Loucy (cell line): ENCODE data around the gene ALG6.

ENCODE experiments used
- H2AFZ ChIP-seq: fragments of 200-600 bp; sonication (generic); 2 replicates; pipeline ENCODE4 v1.6.0; 2016; ENCODE audit warnings: antibody characterized with exemption, mild to moderate bottlenecking, low read length, moderate library complexity
- H3F3A ChIP-seq: fragments of 200-600 bp; 2 replicates; pipeline ENCODE4 v1.6.0; 2016; ENCODE audit warnings: antibody characterized with exemption, low read depth, mild to moderate bottlenecking
- H3K27me3 ChIP-seq: fragments of 200-600 bp; sonication (generic); 2 replicates; pipeline ENCODE4 v1.6.1; 2014; ENCODE audit warnings: low read length, mild to moderate bottlenecking; ENCODE audit not compliant: insufficient read depth, poor library complexity, severe bottlenecking
- H3K36me3 ChIP-seq: fragments of 200-600 bp; sonication (generic); 2 replicates; pipeline ENCODE4 v1.6.1; 2016; ENCODE audit warnings: low read length; ENCODE audit not compliant: insufficient read depth
- H3K4me1 ChIP-seq: fragments of 200-600 bp; sonication (generic); 2 replicates; pipeline ENCODE4 v1.5.1; 2014; ENCODE audit warnings: low read length, mild to moderate bottlenecking; ENCODE audit not compliant: insufficient read depth, poor library complexity, severe bottlenecking
- H3K4me2 ChIP-seq: fragments of 200-600 bp; sonication (generic); 2 replicates; pipeline ENCODE4 v1.6.0; 2014; ENCODE audit warnings: antibody characterized with exemption, low read length, low read depth, mild to moderate bottlenecking; ENCODE audit not compliant: poor library complexity, severe bottlenecking
- H3K4me3 ChIP-seq: fragments of 200-600 bp; sonication (generic); 2 replicates; pipeline ENCODE4 v1.5.1; 2014; ENCODE audit warnings: low read length, mild to moderate bottlenecking, mixed read lengths; ENCODE audit not compliant: poor library complexity, severe bottlenecking
- H3K79me2 ChIP-seq: fragments of 200-600 bp; sonication (generic); 2 replicates; pipeline ENCODE4 v1.6.1; 2014; ENCODE audit warnings: low read length; ENCODE audit not compliant: insufficient read depth
- H3K9ac ChIP-seq: fragments of 200-600 bp; sonication (generic); 2 replicates; pipeline ENCODE4 v1.6.0; 2014; ENCODE audit warnings: mild to moderate bottlenecking, low read depth, low read length, moderate library complexity; ENCODE audit not compliant: poor library complexity, severe bottlenecking
- H3K9me2 ChIP-seq: fragments of 200-600 bp; sonication (generic); replicated peaks from 2 replicates; pipeline ENCODE4 v1.6.1; 2016; ENCODE audit warnings: low read depth, low read length, mixed read lengths
- H3K9me3 ChIP-seq: fragments of 200-600 bp; sonication (generic); 2 replicates; pipeline ENCODE4 v1.6.1; 2014; ENCODE audit warnings: mild to moderate bottlenecking, antibody characterized with exemption, low read length, low read depth; ENCODE audit not compliant: insufficient read depth
- H4K20me1 ChIP-seq: fragments of 200-600 bp; sonication (generic); 2 replicates; pipeline ENCODE4 v1.6.0; 2014; ENCODE audit warnings: antibody characterized with exemption, low read length, mild to moderate bottlenecking; ENCODE audit not compliant: insufficient read depth, poor library complexity, severe bottlenecking
- EZH2phosphoT487 ChIP-seq: fragments of 200-600 bp; IDR thresholded peaks from 2 replicates; pipeline ENCODE4 v1.6.1; 2018; ENCODE audit warnings: antibody characterized with exemption, mild to moderate bottlenecking, moderate library complexity, borderline replicate concordance
- TF ChIP-seq, protein P1 (sequence below): fragments of 200-600 bp; sonication (generic); conservative IDR thresholded peaks from 2 replicates; pipeline ENCODE4 v1.5.1; 2014; ENCODE audit warnings: mild to moderate bottlenecking, antibody characterized with exemption, low read length

The ALG6 gene

DNA sequence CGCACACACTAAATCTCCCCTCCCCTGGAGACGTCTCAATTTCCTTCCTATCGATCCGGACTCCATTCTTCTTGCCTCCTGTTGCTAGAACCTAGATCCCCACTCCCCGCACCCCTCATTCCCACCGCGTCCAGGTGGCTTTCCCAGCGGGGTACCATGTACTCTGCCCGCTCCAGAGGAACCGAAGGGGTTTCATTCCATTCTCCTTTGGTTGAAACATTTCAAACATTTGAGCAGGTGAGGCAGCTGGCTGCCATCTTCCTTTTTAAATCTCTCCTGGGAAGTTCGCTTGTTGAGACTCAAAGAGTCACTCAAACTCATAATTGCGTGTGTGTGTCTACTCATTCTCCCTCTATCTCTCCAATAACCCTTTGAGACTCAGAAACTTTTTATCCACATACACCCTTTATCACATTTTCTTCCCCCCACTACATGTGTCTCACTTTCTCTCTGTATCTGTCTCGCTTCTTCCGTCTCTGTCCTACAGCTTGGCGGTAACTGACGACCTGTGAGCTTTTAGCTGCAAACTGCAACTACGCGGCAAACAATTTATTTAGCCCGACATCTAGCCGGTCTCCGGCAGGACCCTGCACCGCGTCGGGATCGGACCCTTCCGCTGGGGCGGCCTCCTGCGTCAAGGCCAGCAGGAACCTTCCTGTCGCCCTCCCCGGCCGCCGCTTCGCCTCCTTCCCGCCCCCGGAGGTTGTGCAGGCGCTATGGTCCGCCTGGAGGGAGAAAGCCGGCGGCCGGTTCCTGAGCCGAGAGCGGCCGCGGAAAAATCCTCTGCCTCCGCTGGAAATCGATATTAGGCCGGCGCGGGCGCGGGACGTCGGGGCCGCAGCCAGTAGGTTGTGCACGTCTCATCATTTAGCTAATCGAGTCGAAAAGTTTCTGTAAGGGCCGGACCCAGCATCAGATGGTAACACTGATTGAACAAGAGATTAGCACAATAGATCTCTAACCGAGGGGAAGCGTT lies 48.1 kb upstream of the ALG6 start:
- no peaks in the 10 kb centered on the region for H3K9me3 ChIP-seq
- H2AFZ ChIP-seq: no peak overlapping the region
- H3K9ac ChIP-seq: no peak overlapping the region
- H3K4me2 ChIP-seq: no peak overlapping the region
- TF ChIP-seq EZH2phosphoT487: no peak
- TF ChIP-seq, protein P1, sequence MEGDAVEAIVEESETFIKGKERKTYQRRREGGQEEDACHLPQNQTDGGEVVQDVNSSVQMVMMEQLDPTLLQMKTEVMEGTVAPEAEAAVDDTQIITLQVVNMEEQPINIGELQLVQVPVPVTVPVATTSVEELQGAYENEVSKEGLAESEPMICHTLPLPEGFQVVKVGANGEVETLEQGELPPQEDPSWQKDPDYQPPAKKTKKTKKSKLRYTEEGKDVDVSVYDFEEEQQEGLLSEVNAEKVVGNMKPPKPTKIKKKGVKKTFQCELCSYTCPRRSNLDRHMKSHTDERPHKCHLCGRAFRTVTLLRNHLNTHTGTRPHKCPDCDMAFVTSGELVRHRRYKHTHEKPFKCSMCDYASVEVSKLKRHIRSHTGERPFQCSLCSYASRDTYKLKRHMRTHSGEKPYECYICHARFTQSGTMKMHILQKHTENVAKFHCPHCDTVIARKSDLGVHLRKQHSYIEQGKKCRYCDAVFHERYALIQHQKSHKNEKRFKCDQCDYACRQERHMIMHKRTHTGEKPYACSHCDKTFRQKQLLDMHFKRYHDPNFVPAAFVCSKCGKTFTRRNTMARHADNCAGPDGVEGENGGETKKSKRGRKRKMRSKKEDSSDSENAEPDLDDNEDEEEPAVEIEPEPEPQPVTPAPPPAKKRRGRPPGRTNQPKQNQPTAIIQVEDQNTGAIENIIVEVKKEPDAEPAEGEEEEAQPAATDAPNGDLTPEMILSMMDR: no peak
- H3K27me3 ChIP-seq: no peaks in the 10 kb centered on the region
- no peaks in the 10 kb centered on the region for H3K9me2 ChIP-seq
- no peaks in the 10 kb centered on the region for H3K36me3 ChIP-seq
- H4K20me1 ChIP-seq: no peaks in the 10 kb centered on the region
- no peaks in the 10 kb centered on the region for H3F3A ChIP-seq
- no peaks in the 10 kb centered on the region for H3K79me2 ChIP-seq
- H3K4me3 ChIP-seq: no peak overlapping the region
- peaks cover 7% of the 10 kb centered on the region for H3K4me1 ChIP-seq

DNA sequence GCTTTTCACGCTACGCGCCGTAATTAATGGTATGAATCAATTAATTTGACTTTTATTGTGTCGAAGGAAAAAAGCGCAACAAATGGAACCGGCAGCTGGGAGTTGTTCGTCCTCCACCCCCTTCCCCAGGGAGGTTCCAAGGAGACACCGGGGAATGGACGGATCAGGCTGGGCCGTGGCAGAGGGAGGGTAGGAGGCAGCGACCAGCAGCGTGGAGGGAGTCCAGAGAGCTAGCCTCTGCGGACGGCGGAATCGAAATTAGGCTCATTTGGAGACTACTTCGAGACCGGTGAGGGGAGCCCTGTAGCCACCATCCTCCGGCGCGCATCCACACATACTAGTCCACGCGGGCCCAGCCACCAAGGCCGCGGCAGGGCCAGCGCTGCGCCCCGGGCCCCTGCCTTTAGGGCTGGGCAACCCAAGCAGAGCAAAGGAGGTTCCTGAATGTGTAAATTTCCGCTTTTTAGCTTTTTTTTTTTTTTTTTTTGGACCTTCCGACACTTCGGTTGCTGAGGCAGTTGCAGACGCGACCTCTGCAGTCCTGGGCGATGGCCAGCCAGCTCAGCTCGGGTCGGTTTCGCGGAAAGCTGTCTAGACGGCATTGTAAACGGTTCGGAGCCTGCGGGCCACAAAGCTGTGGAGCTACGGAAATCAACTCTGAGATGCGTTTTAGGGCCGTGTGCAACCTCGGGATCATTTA lies 47.3 kb upstream of the ALG6 start:
- Histone ChIP-seq H3K4me2 (no peak overlapping the region), H3K27me3 (no peaks in the 10 kb centered on the region), H4K20me1 (no peaks in the 10 kb centered on the region), H3K9ac (no peak overlapping the region), H3K36me3 (no peaks in the 10 kb centered on the region), H3K4me3 (no peak overlapping the region), H3K9me3 (no peaks in the 10 kb centered on the region), H2AFZ (no peak overlapping the region), H3F3A (no peaks in the 10 kb centered on the region), H3K9me2 (no peaks in the 10 kb centered on the region), H3K79me2 (no peaks in the 10 kb centered on the region), H3K4me1 (peaks cover 7% of the 10 kb centered on the region)
- no peak for TF ChIP-seq EZH2phosphoT487
- TF ChIP-seq, protein P1: no peak

DNA sequence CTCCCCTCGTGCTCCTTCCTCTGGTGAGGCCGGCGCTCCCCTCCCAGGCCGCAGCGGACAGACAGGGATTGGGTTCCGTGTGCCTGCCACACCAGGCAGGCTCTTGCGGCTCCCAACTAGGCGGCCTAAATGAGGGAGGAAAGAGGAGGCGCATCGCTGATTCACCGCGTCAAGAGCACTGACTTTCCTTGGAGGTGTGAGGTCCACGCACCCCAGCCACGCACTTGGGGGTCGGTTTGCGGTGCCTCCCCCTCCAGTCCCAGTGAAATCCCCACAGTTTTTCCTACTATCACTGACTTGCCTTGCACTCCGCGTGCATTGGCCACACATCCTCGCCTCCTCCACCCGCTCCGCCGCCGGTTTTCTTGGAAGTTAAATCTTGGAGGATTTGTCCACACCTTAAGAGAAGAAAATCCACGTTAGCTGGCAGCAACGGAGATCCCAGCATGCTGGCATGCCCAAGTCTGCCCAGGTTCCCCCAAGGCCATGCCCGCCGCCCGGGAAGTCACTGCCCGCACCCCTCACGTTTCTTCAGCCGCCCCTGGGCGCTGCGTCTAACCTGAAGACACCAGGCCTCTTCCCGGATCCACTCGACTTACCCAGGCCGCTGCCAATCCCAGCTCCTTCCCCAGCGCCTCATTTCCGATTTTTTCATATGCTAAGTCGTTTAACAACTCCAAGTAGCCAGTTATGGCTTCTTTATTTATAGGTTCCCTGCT lies 46.2 kb upstream of the ALG6 start:
- Histone ChIP-seq H3K4me3 (no peak overlapping the region), H3K9me2 (no peaks in the 10 kb centered on the region), H3K9ac (no peak overlapping the region), H3K79me2 (no peaks in the 10 kb centered on the region), H3K4me1 (peaks cover 7% of the 10 kb centered on the region), H4K20me1 (no peaks in the 10 kb centered on the region), H3K4me2 (no peak overlapping the region), H3K27me3 (no peaks in the 10 kb centered on the region), H3K36me3 (no peaks in the 10 kb centered on the region), H3K9me3 (no peaks in the 10 kb centered on the region), H3F3A (no peaks in the 10 kb centered on the region), H2AFZ (no peak overlapping the region)
- TF ChIP-seq, protein P1: no peak
- TF ChIP-seq EZH2phosphoT487: no peak
